ENCODE data around the gene HCST.
"Not testable (repeated sequence)": the region's sequence is repeated elsewhere in the genome, so short reads cannot be mapped to it uniquely, and the experiment has no call there.

The HCST gene

DNA sequence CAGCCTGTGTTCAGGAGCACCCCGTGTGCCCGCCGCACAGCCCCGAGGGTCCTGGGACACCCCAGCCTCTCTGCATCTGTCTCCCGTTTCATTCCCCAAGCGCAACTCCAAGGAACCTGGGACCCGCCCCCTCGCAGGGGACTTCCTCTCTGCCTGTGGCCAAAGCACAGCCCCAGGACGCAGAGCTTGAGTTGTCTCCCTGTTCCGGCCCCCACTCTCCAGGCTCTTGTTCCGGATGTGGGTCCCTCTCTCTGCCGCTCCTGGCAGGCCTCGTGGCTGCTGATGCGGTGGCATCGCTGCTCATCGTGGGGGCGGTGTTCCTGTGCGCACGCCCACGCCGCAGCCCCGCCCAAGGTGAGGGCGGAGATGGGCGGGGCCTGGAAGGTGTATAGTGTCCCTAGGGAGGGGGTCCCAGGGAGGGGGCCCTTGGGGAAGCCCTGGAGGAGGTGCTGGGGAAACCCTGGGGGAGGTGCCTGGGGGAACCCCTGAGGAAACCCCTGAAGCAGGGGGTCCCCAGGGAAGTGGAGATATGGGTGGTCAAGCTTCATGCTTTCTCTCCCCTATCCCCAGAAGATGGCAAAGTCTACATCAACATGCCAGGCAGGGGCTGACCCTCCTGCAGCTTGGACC is 1.3 kb downstream of the HCST start:
- DNase-seq (ENCODE audit: low read depth in 4 of 4, low spot score in 1 of 4): peak; percentile 57 to 81 (median 62)

DNA sequence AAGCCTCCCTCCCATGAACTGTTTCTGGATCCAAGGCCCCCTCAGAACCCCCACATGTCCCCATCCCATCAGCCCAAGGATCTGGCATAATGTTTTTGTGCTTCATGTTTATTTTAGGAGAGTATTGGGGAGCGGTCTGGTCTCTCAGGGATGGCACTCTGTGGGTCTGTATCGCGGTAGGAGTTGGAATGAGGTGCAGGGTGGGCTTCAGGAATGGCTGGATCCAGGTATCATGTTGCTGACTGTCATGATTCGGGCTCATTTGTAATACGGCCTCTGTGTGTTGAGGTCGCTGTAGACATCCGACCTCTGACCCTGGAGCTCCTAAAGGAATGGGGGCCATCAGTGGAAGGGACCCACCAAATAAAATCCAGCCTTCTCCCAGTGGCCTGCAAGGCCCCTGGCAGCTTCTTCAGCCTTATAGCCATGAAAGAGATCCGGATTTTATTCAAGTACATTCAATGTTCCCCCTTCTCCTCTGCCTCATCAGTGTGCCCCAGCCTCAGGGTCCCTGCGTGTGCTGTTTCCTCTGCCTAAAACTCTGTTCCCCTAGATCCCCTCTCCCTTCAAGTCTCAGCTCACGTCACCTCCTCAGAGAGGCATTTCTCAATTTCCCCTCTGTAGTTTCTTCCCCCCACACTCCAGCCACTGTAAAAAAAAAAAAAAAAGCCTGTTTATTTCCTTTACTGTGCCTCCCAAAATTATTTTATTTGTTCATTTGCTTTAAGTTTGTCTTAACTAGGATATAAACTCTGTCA is 2.2 kb downstream of the HCST start:
- DNase-seq (ENCODE audit: low read depth in 4 of 4, low spot score in 1 of 4): no peak

DNA sequence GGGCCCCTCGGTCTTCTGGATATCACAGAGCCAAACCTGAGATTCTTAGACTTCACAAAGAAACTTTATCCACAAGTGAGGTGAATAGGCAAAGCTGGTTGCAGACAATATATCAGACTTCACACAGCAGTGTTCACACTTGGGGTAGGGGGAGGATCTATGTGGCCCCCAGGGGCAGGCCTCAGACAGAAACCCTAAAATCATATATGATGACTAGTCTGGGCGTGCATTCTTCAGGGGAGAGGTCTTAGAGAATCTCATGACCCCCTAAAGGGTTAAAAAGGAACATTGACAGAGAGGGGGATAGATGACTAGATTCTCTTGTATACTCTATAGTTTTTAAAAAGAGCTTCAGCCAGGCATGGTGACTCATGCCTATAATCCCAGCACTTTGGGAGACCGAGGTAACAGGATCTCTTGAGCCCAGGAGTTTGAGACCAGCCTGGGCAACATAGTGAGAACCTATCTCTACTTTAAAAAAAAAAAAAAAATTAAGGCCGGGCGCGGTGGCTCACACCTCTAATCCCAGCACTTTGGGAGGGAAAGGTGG is 2.9 kb downstream of the HCST start:
- no peak for DNase-seq (ENCODE audit: low read depth in 4 of 4, low spot score in 1 of 4)

DNA sequence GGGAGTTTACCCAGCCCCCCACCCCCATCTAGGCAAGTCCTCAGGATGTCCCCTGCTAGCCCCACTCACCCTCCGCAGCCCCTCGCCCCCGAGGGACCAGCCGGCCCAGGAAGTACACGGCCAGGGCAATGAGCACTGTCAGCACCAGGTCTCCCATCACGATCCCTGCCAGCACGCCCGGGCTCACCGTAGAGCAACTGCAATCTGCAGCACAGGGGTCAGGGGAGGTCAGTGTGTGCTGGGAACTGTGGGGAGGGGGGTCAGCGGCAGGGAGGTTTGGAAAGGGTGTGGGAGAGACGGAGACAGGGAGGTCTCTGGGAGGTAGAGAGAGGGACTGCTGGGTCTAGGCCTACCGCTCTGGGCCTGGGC is 5.0 kb downstream of the HCST start:
- DNase-seq (ENCODE audit: low read depth in 4 of 4, low spot score in 1 of 4): no peak

DNA sequence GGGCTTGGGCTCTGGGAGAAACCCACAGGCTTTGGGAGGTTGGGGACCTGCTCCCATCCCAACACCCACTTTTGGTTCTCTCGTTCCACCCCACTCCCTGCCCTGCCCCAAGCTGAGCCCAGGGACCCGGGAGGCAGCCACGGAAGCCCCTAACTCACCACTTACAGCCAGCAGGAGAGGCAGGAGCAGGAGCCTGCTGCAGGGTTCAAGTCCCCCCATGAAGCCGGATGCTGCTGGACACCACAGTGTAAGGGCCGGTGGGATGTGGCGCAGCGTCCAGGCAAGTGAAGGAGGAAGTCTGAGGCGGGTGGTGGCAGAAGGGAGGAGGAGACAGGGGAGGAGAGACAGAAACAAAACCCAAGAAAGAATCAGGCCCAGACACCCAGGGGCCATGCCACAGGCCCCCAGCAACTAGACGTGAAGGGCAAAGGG is 5.7 kb downstream of the HCST start, which contains the start of gene TYROBP:
Gene TYROBP (minus strand): TSS at position 286 of the 432 bp plus-strand sequence. CDS start 67 bp downstream, at position 219.
- DNase-seq (ENCODE audit: low read depth in 4 of 4, low spot score in 1 of 4): no peak

DNA sequence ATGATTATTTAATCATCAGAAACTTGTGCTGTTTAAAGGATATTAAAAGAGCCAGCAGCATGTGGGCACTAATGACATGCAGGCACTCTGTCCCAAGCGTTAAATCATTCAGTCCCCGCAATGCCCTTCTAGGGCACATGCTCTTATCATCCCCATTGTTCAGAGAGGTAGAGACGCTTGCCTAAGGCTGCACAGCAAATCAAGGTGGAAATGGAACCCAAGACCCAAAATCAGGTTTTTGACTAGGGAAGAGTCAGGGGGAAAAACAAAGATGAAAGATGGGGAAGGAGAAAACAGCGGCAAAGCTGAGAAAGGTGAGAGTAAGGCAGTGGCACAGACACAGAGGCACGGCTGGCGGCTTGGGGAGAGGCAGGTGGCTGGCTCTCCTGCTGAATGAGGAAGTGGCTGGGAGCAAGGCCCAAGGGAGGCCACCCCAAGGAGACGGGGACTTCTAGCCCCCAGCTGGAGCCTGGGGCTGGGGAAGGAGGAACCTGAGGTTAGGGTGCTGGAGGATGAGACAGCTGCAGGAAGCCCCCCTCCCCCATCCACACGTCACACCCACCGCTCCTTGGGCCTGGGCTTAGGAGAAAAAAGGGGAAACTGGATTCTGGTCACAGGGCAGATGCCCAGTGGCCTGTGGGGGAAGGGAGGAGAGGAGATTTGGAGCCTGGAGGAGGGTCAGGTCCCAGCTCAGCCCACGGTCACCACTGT is 6.8 kb downstream of the HCST start:
- no peak for DNase-seq (ENCODE audit: low read depth in 4 of 4, low spot score in 1 of 4)

DNA sequence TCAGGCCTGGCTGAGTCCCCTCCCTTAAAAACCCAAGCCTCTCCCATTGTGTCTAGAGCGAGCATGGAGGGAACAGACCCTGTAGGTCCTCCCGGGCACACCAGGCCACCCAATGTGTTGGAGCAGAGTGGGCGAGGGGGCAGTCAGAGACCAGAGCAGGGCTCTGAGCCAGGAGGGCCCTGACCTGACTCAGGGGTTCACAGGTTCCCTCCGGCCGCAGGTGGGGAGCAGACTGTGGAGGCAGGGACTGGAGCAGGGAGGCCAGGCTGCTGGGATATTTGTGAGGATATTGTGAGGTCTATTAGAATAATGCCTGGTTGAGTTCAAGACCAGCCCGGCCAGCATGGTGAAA is 7.3 kb downstream of the HCST start:
- no peak for DNase-seq (ENCODE audit: low read depth in 4 of 4, low spot score in 1 of 4)

DNA sequence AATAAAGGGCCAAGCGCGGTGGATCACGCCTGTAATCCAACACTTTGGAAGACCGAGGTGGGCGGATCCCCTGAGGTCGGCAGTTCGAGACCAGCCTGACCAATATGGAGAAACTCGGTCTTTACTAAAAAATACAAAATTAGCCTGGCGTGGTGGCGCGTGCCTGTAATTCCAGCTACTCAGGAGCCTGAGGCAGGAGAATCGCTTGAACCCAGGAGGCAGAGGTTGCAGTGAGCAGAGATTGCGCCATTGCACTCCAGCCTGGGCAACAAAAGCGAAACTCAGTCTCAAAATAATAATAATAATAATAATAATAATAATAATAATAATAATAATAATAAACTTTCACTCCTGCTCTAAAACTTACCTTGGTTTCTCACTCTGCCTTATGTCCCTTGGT is 8.0 kb downstream of the HCST start:
- DNase-seq (ENCODE audit: low read depth in 4 of 4, low spot score in 1 of 4): not testable (repeated sequence)

DNA sequence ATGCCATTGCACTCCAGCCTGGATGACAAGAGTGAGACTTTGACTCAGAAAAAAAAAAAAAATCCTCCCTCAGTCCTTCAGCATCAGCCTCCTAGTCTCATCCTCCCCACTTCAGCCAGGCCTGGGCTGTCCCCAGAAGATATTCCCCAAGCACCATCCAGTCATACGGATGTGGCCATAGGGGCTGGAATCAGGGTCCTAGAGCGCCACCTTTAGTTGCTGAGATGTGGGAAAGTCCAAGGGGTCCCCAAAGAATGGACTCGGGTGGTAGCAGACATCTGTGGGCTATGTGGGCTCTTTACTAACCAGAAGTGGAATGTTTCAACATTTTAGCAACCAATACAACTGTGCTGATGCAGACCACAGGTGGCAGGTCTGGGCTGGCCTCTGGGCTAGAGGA is 8.8 kb downstream of the HCST start:
- no peak for DNase-seq (ENCODE audit: low read depth in 4 of 4, low spot score in 1 of 4)

DNA sequence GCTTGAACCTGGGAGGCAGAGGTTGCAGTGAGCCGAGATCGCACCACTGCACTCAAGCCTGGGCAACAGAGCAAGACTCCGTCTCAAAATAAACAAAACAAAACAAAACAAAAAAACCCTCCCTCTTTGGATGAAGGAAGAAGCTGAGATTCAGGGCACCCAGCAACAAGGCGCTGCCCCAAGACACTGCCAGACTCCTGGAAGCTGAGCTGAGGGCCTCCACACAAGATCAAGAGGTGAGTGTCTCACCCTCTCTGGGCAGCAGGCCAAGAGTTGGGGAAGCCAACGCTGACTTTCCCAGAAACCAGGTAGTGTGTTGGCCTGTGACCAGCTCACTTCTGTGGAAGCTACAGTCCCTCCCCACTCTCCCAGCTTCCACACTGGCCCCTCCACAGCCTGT is 9.5 kb downstream of the HCST start:
- no peak for DNase-seq (ENCODE audit: low read depth in 4 of 4, low spot score in 1 of 4)

DNA sequence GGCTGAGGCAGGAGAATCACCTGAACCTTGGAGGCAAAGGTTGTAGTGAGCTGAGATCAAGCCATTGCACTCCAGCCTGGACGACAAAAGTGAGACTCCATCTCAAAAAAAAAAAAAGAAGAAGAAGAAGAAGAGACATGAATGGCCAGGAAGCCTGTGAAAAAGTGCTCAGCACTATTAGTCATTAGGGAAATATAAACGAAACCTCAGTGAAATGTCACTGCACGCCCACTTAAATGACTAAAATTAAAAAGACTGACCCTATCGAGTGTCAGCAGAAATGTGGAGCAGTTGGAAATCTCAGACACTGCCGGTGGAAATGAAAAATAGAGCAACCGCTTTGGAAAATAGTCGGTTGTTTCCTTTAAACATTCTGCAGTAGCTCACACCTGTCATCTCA is 11.3 kb downstream of the HCST start:
- no peak for DNase-seq (ENCODE audit: low read depth in 4 of 4, low spot score in 1 of 4)

DNA sequence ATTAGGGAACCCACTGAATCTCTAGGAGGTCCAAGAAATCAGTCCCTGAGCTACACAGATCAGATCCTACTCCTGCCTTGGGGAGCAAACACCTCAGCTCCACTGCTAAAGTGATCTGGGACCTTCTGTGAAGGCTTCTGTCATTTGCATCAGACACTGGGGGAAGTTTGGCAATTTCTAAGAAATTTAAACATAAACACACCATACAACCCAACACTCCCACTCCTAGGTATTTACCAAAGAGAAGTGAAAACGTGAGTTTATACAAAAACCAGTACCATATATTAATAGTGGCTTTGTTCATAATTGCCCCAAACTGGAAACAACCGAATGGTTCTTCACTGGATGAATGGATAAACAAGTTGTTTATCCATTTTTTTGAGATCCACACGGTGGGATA is 13.1 kb downstream of the HCST start:
- DNase-seq (ENCODE audit: low read depth in 4 of 4, low spot score in 1 of 4): no peak

DNA sequence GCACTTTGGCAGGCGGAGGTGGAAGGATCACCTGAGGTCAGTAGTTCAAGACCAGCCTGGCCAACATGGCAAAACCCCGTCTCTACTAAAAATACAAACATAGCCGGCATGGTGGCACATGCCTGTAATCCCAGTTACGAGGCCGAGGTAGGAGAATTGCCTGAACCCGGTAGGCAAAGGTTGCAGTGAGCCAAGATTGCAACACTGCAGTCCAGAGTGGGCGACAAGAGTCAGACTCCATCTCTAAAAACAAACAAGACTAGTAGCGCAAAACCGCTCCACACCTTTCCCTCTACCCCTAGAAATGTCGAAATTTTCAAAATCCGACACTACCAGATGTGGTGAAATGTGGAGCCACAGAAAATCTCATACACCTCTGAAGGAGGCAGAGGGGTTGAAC is 17.0 kb downstream of the HCST start:
- DNase-seq (ENCODE audit: low read depth in 4 of 4, low spot score in 1 of 4): no peak

DNA sequence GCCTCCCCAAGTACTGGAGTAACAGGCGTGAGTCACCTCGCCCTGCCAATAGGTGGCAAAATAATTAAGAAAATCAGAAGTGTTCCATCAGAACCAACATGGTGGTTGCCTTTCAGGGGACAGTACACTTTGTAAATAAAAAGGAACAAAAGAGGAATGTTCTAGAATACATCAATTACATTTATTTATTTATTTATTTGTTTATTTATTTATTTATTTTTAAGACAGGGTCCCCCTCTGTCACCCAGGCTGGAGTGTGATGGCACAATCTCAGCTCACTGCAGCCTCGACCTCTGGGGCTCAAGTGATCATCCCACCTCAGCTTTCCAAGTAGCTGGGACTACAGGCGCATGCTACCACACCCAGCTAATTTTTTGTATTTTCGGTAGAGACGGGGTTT is 18.7 kb downstream of the HCST start:
- no peak for DNase-seq (ENCODE audit: low read depth in 4 of 4, low spot score in 1 of 4)

DNA sequence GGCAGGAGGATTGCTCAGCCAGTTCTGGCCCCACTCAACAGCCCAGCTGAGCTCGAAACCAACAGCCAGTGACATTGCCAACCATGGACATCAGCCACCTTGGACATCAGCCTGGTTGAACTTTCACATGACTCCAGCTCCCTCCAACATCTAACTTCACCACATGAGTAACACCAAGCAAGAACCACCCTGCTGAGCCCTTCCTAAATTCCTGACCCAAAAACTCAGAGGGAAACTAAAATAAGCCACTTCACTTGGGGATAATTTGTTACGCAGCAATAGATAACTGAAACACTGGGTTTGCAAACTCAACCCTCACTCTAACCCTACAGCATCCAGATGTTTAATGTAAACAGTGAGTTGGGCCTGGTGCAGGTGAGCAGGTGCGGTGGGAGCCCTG is 23.2 kb downstream of the HCST start:
- DNase-seq (ENCODE audit: low read depth in 4 of 4, low spot score in 1 of 4): no peak

DNA sequence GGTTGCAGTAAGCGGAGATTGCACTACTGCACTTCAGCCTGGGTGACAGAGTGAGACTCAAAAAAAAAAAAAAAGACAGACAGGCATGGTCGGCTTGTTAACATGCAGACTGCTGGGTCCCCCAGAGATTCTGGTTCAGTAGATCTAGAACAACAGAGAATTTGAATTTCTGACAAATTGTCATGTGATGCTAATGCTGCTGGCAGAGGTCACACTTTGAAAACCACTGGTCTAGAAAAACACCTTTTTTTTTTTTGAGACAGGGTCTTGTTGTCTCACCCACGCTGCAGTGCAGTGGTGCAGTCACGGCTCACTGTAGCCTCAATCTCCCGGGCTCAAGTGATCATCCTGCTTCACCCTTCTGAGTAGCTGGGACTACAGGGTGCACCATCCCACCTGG is 26.2 kb downstream of the HCST start:
- DNase-seq (ENCODE audit: low read depth in 4 of 4, low spot score in 1 of 4): no peak

DNA sequence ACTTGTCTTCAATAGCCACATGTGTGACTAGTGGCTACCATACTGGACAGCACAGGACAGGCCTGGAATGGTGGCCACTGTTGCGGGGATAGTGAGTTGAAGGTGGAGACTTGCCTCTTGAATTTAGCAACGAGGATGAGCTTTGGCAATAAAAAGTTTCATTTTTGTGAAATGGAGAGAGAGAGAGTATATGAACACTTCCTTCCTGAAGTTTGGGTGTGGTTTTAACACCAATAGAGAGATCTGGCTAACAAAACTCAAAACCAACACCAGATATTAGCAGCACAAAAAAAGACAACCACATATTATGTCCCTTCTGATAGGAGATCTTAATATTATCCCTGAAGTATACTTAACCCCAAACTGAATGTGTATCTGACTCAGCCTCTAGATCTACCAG is 27.5 kb downstream of the HCST start:
- no peak for DNase-seq (ENCODE audit: low read depth in 4 of 4, low spot score in 1 of 4)

DNA sequence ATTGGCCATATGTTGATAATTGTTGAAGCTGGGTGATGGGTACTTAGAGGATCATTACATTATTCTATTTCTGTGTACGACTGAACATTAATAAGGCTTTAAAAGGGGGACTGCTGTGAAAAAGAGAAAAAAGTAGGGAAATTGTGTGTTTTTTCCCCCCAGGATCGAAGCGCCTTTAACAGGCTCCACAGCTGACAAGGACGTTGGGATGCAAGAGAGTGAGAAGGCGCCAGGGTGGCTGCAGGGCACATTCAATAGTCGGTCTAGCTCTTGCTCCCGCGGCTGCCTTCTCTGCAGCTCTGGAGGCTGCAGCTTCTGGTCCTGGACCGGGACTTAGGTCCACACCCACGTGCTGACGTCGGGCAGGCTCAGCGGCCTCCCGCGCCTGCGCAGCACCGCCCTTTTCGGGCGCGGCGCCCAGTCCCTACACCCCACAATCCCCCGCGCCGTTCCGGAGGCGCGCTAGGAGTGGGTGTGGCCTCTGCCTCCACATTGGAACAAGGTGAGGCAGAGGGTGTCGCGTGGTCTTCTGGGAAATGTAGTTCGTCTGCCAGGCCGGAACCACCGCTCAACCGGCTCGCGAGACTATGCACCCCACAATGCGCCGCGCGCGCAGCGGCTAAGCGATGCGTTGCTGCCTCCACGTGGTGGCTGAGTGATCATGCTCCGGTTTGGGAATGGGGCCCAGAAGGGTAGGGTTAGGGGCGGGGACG is 29.0 kb downstream of the HCST start:
- DNase-seq (ENCODE audit: low read depth in 4 of 4, low spot score in 1 of 4): peak; percentile 89 to 99 (median 96)

DNA sequence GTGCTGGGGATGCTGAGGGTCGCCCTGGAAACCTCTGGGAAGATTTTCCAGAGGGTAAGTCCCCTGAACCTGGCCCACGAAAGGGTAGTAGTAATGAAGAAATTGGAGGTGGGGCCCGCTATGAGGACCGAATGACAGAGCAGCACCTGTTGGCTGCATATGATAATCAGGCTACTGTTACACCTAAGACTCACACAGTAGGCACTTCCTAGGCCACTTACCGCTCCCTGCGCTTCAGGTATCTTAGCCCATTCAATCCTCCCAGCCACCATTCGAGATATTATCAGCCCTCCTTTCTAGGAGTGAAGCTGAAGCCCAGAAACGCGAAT is 29.5 kb downstream of the HCST start:
- no peak for DNase-seq (ENCODE audit: low read depth in 4 of 4, low spot score in 1 of 4)

DNA sequence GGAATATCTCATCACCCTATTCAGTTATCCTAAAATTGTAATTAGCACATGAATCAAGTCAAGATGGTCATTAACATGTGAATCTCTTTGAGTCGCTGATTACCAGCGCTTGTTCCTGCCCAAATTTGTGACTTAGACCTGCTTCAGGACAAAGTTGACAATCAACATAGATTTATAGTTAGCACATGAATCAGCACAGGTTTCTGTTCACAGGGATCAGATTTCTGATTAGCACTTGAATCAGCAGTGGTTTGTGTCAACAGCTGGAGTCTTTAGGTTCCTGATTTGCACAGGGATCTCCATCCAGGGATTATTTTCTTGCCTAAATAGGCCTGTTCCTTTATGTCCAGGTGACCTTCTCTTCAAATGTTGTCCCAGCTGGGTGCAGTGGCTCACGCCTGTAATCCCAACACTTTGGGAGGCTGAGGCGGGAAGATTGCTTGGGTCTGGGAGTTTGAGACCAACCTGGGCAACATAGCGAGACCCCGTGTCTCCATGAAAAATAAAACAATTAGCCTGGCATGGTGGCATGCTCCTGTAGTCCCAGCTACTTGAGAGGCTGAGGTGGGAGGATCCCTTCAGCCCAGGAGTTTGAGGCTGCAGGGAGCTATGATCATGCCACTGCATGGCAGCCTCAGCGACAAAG is 30.1 kb downstream of the HCST start:
- DNase-seq (ENCODE audit: low read depth in 4 of 4, low spot score in 1 of 4): no peak
